ENCODE measurements around the gene SCN4B.

DNA sequence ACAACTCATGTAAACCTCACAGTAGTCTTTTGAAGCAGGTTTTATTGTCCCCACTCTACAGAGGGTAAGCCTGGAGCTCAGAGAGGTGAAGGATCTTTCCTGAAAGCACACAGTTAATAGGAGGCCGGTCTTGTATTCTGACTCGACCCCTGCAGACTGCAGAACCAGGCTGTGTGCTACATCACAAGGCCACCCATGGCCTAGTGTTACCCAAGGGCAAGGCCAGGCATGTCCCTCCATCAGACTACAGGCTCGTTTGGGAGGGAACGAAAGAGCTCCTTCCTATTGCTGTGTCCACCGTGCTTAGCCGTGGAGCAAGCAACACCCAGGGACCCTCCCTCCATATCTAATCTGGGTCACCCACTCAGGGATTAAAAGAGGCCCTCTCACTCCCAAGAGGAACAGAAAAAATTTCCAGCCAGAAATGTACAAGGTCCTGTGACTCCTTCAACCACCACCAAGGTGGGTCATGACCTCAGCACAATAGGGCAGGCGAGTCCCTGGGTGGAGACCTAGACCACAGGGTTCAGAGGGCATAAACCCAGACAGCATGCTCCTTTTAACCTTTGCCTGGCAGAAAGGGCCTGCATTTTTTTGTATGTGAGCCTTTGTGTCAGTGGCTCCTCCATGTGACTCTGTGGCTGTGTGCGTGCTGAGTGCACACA is 59.6 kb downstream of the SCN4B start:
- TF ChIP-seq, protein P1, sequence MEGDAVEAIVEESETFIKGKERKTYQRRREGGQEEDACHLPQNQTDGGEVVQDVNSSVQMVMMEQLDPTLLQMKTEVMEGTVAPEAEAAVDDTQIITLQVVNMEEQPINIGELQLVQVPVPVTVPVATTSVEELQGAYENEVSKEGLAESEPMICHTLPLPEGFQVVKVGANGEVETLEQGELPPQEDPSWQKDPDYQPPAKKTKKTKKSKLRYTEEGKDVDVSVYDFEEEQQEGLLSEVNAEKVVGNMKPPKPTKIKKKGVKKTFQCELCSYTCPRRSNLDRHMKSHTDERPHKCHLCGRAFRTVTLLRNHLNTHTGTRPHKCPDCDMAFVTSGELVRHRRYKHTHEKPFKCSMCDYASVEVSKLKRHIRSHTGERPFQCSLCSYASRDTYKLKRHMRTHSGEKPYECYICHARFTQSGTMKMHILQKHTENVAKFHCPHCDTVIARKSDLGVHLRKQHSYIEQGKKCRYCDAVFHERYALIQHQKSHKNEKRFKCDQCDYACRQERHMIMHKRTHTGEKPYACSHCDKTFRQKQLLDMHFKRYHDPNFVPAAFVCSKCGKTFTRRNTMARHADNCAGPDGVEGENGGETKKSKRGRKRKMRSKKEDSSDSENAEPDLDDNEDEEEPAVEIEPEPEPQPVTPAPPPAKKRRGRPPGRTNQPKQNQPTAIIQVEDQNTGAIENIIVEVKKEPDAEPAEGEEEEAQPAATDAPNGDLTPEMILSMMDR (IDR thresholded peaks at IDR 0.05): no peak
- no peak for TF ChIP-seq POLR2A (IDR thresholded peaks at IDR 0.05)

All from Peyer's patch (tissue), 4 donors.